Glomerular visceral epithelial cell (primary cell): ENCODE measurements around the gene RPL12.

Experiments
- DNase-seq: peaks from one replicate; pipeline ENCODE4 v3.0.0-alpha.2; 2016; ENCODE audit errors: extremely low spot score

Gene RPL12

GRCh38 chr9:127438394-127438793, 12.8 kb downstream of the RPL12 start:
- DNase-seq = no peak

GRCh38 chr9:127437497-127438264, 13.5 kb downstream of the RPL12 start:
- no peak for DNase-seq

- no peak for DNase-seq
Measured at GRCh38 chr9:127430415-127430814, 20.8 kb downstream of the RPL12 start.

- DNase-seq = no peak
Measured at GRCh38 chr9:127428348-127428747, 22.9 kb downstream of the RPL12 start.

GRCh38 chr9:127426756-127427155, 24.4 kb downstream of the RPL12 start:
- DNase-seq = no peak

GRCh38 chr9:127424676-127424999, 26.6 kb downstream of the RPL12 start:
- no peak for DNase-seq

GRCh38 chr9:127423934-127424675, 27.1 kb downstream of the RPL12 start, which contains the start of gene ZNF79:
ZNF79 (plus strand) TSS chr9:127424382; CDS start chr9:127424788, 406 bp downstream.
- DNase-seq = peak; percentile 91

- no peak for DNase-seq
Measured at GRCh38 chr9:127423476-127423933, 27.7 kb downstream of the RPL12 start.

- no peak for DNase-seq
Measured at GRCh38 chr9:127422787-127423186, 28.4 kb downstream of the RPL12 start.

- DNase-seq = no peak
Measured at GRCh38 chr9:127422133-127422782, 28.9 kb downstream of the RPL12 start.

- no peak for DNase-seq
Measured at GRCh38 chr9:127421057-127421456, 30.1 kb downstream of the RPL12 start.

GRCh38 chr9:127419348-127419747, 31.9 kb downstream of the RPL12 start:
- DNase-seq = no peak

GRCh38 chr9:127418037-127418471, 33.2 kb downstream of the RPL12 start:
- DNase-seq = no peak

- DNase-seq = no peak
Measured at GRCh38 chr9:127417131-127418036, 33.8 kb downstream of the RPL12 start.

GRCh38 chr9:127415657-127416056, 35.5 kb downstream of the RPL12 start:
- DNase-seq = no peak

GRCh38 chr9:127415141-127415540, 36.1 kb downstream of the RPL12 start:
- no peak for DNase-seq

- no peak for DNase-seq
Measured at GRCh38 chr9:127411122-127411521, 40.1 kb downstream of the RPL12 start.

GRCh38 chr9:127407492-127407843, 43.7 kb downstream of the RPL12 start:
- no peak for DNase-seq

GRCh38 chr9:127406799-127407491, 44.3 kb downstream of the RPL12 start:
- no peak for DNase-seq

- DNase-seq = no peak
Measured at GRCh38 chr9:127405344-127406125, 45.7 kb downstream of the RPL12 start.
